A673 (cell line): ENCODE measurements around the gene LMO7. TPM values are rescaled to one million over a fixed set of nuclear protein-coding genes. Genes with fewer than 3 reads are reported as not detected.

Experiments
- BruUV-seq: library from RNA; stranded (reverse); fragments of 400-500 nt; replicated peaks from 2 replicates; lab custom pipeline; 2021; lab: Mats Ljungman, UMichigan
- CTCF ChIA-PET: fragments of 300-600 bp; sonication (Branson Sonifier 250); formaldehyde crosslinking; loops from one replicate; lab custom pipeline; 2022; ENCODE audit warnings: antibody characterized with exemption; lab: Charles Lee
- POLR2A ChIA-PET: fragments of 300-600 bp; sonication (Branson Sonifier 250); formaldehyde crosslinking; loops from one replicate; lab custom pipeline; 2022; ENCODE audit warnings: antibody characterized with exemption; ENCODE audit not compliant: low non-redundant PET; lab: Charles Lee
- DNase-seq: peaks from one replicate; pipeline ENCODE4 v3.0.0-alpha.2; 2015; ENCODE audit warnings: low spot score
- H3K27ac ChIP-seq: fragments of 200-600 bp; sonication (generic); 2 replicates; pipeline ENCODE4 v1.5.1; 2016; ENCODE audit warnings: mixed run types, low read depth, mild to moderate bottlenecking, mixed read lengths, antibody characterized with exemption, low read length; ENCODE audit not compliant: poor library complexity, severe bottlenecking
- H3K27me3 ChIP-seq: fragments of 200-600 bp; sonication (generic); replicated peaks from 2 replicates; pipeline ENCODE4 v1.6.1; 2017; ENCODE audit warnings: mixed run types, low read depth, mild to moderate bottlenecking, mixed read lengths, antibody characterized with exemption, low read length; ENCODE audit not compliant: insufficient read depth, poor library complexity
- H3K36me3 ChIP-seq: fragments of 200-600 bp; sonication (generic); 2 replicates; pipeline ENCODE4 v1.6.1; 2016; ENCODE audit warnings: mixed run types, mild to moderate bottlenecking, mixed read lengths, antibody characterized with exemption, low read length; ENCODE audit not compliant: insufficient read depth, poor library complexity, severe bottlenecking
- H3K4me1 ChIP-seq: fragments of 200-600 bp; sonication (generic); 2 replicates; pipeline ENCODE4 v1.6.1; 2017; ENCODE audit warnings: mixed run types, mild to moderate bottlenecking, mixed read lengths, antibody characterized with exemption, low read length; ENCODE audit not compliant: insufficient read depth, poor library complexity, severe bottlenecking
- H3K4me3 ChIP-seq: fragments of 200-600 bp; sonication (generic); 2 replicates; pipeline ENCODE4 v1.5.1; 2016; ENCODE audit warnings: low read depth, mixed run types, mild to moderate bottlenecking, mixed read lengths, low read length; ENCODE audit not compliant: poor library complexity, severe bottlenecking
- H3K9me3 ChIP-seq: fragments of 200-600 bp; sonication (generic); 2 replicates; pipeline ENCODE4 v1.6.1; 2016; ENCODE audit warnings: mixed run types, low read depth, mild to moderate bottlenecking, mixed read lengths, antibody characterized with exemption, low read length; ENCODE audit not compliant: poor library complexity, severe bottlenecking
- CTCF ChIP-seq: fragments of 300-800, 200-600 bp; sonication (generic); conservative IDR thresholded peaks from 2 replicates; pipeline ENCODE4 v1.5.1; 2017; ENCODE audit warnings: low read depth, mild to moderate bottlenecking, antibody characterized with exemption, low read length, moderate library complexity, mixed read lengths
- EZH2 ChIP-seq: fragments of 200-600 bp; sonication (generic); IDR thresholded peaks from 2 replicates; pipeline ENCODE4 v1.6.1; 2017; ENCODE audit warnings: borderline replicate concordance, low read depth, mild to moderate bottlenecking, mixed read lengths, antibody characterized with exemption, low read length; ENCODE audit not compliant: poor library complexity, severe bottlenecking
- intact Hi-C: fragments of 100-400 bp; cut with micrococcal nuclease; formaldehyde crosslinking; loops from one replicate; pipeline ENCODE4 v1.10.0; 2022; ENCODE audit not compliant: unreplicated experiment
- total RNA-seq: library from RNA; stranded (reverse); gene quantifications from 2 replicates; pipeline ENCODE4 v1.2.3, GENCODE V29; 2021

The LMO7 gene
- total RNA-seq, 1 experiment from 2014 or later = 20.3 TPM

GRCh38 chr13:75813323-75813722, 177.2 kb downstream of the LMO7 start:
- Histone ChIP-seq H3K36me3 (no peaks in the 10 kb centered on the region), H3K4me3 (no peak overlapping the region), H3K4me1 (peaks cover 5% of the 10 kb centered on the region), H3K9me3 (no peaks in the 10 kb centered on the region), H3K27ac (no peak overlapping the region), H3K27me3 (no peaks in the 10 kb centered on the region)
- ChIA-PET CTCF (no interaction called here), POLR2A (no interaction called here)
- TF ChIP-seq EZH2 (no peak), CTCF (no peak)
- no peak for DNase-seq
- intact Hi-C loops = no loop called here
- no TSS peak for BruUV-seq

GRCh38 chr13:75818179-75818967, 182.2 kb downstream of the LMO7 start:
- DNase-seq = no peak
- Histone ChIP-seq H3K4me3 (no peak overlapping the region), H3K4me1 (no peaks in the 10 kb centered on the region), H3K36me3 (no peaks in the 10 kb centered on the region), H3K27ac (no peak overlapping the region), H3K27me3 (no peaks in the 10 kb centered on the region), H3K9me3 (no peaks in the 10 kb centered on the region)
- no TSS peak for BruUV-seq
- intact Hi-C loops = no loop called here
- ChIA-PET POLR2A (no interaction called here), CTCF (no interaction called here)
- no peak for TF ChIP-seq EZH2
- TF ChIP-seq CTCF = no peak

- Histone ChIP-seq H3K4me1 (no peaks in the 10 kb centered on the region), H3K27ac (no peak overlapping the region), H3K9me3 (no peaks in the 10 kb centered on the region), H3K36me3 (no peaks in the 10 kb centered on the region), H3K4me3 (no peak overlapping the region), H3K27me3 (no peaks in the 10 kb centered on the region)
- TF ChIP-seq CTCF = no peak
- TF ChIP-seq EZH2 = no peak
- DNase-seq = no peak
- ChIA-PET CTCF (no interaction called here), POLR2A (no interaction called here)
- BruUV-seq = no TSS peak
- intact Hi-C loops = no loop called here
Measured at GRCh38 chr13:75818968-75819225, 182.8 kb downstream of the LMO7 start.
